ENCODE results near the gene MCL1.

The MCL1 gene

GRCh38 chr1:150619576-150620509 lies 40.4 kb upstream of the MCL1 start (continued):
- TF ChIP-seq KLF16 (tag by site-specific recombination; IDR thresholded peaks at IDR 0.05) (no peak), ZNF791 (tag by site-specific recombination; IDR thresholded peaks at IDR 0.05) (no peak), ZNF555 (tag by site-specific recombination; conservative IDR thresholded peaks at IDR 0.05) (no peak), TCF7L2 (IDR thresholded peaks at IDR 0.05; ENCODE audit: borderline replicate concordance, low read depth, low read length) (no peak), ZNF560 (tag by site-specific recombination; IDR thresholded peaks at IDR 0.05; ENCODE audit: borderline replicate concordance) (no peak), ZFP69B (tag by site-specific recombination; IDR thresholded peaks at IDR 0.05) (no peak), YY1 (tag by site-specific recombination; IDR thresholded peaks at IDR 0.05) (no peak), ZNF140 (tag by site-specific recombination; IDR thresholded peaks at IDR 0.05) (no peak), ZNF530 (tag by site-specific recombination; IDR thresholded peaks at IDR 0.05; ENCODE audit: low read depth) (no peak), ZSCAN18 (tag by site-specific recombination; IDR thresholded peaks at IDR 0.05) (no peak), ZBTB48 (tag by site-specific recombination; IDR thresholded peaks at IDR 0.05) (no peak), ZNF366 (tag by site-specific recombination; conservative IDR thresholded peaks at IDR 0.05) (peak; percentile 29), ZNF324 (tag by site-specific recombination; IDR thresholded peaks at IDR 0.05) (no peak), ZNF335 (tag by site-specific recombination; conservative IDR thresholded peaks at IDR 0.05) (no peak), ZNF26 (tag by site-specific recombination; IDR thresholded peaks at IDR 0.05) (no peak), FEZF1 (tag by site-specific recombination; IDR thresholded peaks at IDR 0.05) (peak; percentile 47; the same call in 1 of the 2 replicates), ZBTB44 (tag by site-specific recombination; IDR thresholded peaks at IDR 0.05) (no peak), INSM2 (tag by site-specific recombination; IDR thresholded peaks at IDR 0.05) (no peak), ZNF274 (IDR thresholded peaks at IDR 0.05; ENCODE audit: low read length) (no peak), ZNF274 (tag by site-specific recombination; IDR thresholded peaks at IDR 0.05; ENCODE audit: borderline replicate concordance) (no peak), ZNF155 (tag by site-specific recombination; IDR thresholded peaks at IDR 0.05) (no peak), ZNF426 (tag by site-specific recombination; IDR thresholded peaks at IDR 0.05) (no peak), MZF1 (tag by site-specific recombination; IDR thresholded peaks at IDR 0.05; ENCODE audit: borderline replicate concordance) (no peak), ZNF239 (tag by site-specific recombination; IDR thresholded peaks at IDR 0.05) (no peak), ZBTB8A (tag by site-specific recombination; IDR thresholded peaks at IDR 0.05) (no peak), ZNF433 (tag by site-specific recombination; IDR thresholded peaks at IDR 0.05; ENCODE audit: low read depth) (no peak), ZNF777 (tag by site-specific recombination; IDR thresholded peaks at IDR 0.05; ENCODE audit: borderline replicate concordance) (no peak), ZNF23 (tag by site-specific recombination; IDR thresholded peaks at IDR 0.05; ENCODE audit: borderline replicate concordance) (no peak), ZFP3 (tag by site-specific recombination; IDR thresholded peaks at IDR 0.05; ENCODE audit: low read depth) (no peak), ZNF670 (tag by site-specific recombination; IDR thresholded peaks at IDR 0.05; ENCODE audit: low read depth) (no peak), ZBTB21 (tag by site-specific recombination; IDR thresholded peaks at IDR 0.05) (peak; percentile 31; the same call in 1 of the 2 replicates), ZNF558 (tag by site-specific recombination; IDR thresholded peaks at IDR 0.05) (peak; percentile 38; the same call in 1 of the 2 replicates)
- TF ChIP-seq, protein P1, sequence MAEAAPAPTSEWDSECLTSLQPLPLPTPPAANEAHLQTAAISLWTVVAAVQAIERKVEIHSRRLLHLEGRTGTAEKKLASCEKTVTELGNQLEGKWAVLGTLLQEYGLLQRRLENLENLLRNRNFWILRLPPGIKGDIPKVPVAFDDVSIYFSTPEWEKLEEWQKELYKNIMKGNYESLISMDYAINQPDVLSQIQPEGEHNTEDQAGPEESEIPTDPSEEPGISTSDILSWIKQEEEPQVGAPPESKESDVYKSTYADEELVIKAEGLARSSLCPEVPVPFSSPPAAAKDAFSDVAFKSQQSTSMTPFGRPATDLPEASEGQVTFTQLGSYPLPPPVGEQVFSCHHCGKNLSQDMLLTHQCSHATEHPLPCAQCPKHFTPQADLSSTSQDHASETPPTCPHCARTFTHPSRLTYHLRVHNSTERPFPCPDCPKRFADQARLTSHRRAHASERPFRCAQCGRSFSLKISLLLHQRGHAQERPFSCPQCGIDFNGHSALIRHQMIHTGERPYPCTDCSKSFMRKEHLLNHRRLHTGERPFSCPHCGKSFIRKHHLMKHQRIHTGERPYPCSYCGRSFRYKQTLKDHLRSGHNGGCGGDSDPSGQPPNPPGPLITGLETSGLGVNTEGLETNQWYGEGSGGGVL (tag by site-specific recombination; IDR thresholded peaks at IDR 0.05), result no peak

All from HEK293 (cell line).